Endothelial cell of umbilical vein (primary cell): ENCODE measurements around the gene TPR. TPM values are rescaled to one million over a fixed set of nuclear protein-coding genes. Genes with fewer than 3 reads are reported as not detected.

Experiments
- BruUV-seq: library from RNA; stranded (reverse); fragments of 400-500 nt; replicated peaks from 2 replicates; lab custom pipeline; 2021; lab: Mats Ljungman, UMichigan
- CTCF ChIA-PET: fragments of 300-600, 350-600 bp; sonication (Branson Sonifier 250); formaldehyde crosslinking; loops from one replicate; lab custom pipeline; 2021; ENCODE audit warnings: antibody characterized with exemption, inconsistent platforms; lab: Charles Lee
- POLR2A ChIA-PET: fragments of 300-600, 350-600 bp; sonication (Branson Sonifier 250); formaldehyde crosslinking; loops from one replicate; lab custom pipeline; 2021; ENCODE audit warnings: antibody characterized with exemption, inconsistent platforms; lab: Charles Lee
- DNase-seq: peaks from one replicate; pipeline ENCODE4 v3.0.0-alpha.2; 2011; ENCODE audit warnings: low read depth, low spot score
- FAIRE-seq: peaks from 2 replicates; lab custom pipeline; 2011; peaks lifted over from hg19 to GRCh38; lab: Jason Lieb, UNC
- H2AFZ ChIP-seq: 2 replicates; pipeline ENCODE4 v1.6.0; 2012; ENCODE audit warnings: low read depth, low read length, control low read depth, inconsistent platforms
- H3K27ac ChIP-seq: 2 replicates; pipeline ENCODE4 v1.5.1; 2011; ENCODE audit warnings: low read depth, mild to moderate bottlenecking, control low read depth, low read length, moderate library complexity; ENCODE audit not compliant: insufficient read depth
- H3K27me3 ChIP-seq, 2 experiments: 2 replicates each; pipeline versions ENCODE4 v1.6.0 to v1.6.1; 2011; ENCODE audit warnings: low read length in 2 of 2, mixed read lengths in 1 of 2; ENCODE audit not compliant: control insufficient read depth in 2 of 2, insufficient read depth in 2 of 2
- H3K36me3 ChIP-seq, 2 experiments: 2 replicates in 1 of 2; 3 replicates in 1 of 2; pipeline ENCODE4 v1.5.1; 2011; ENCODE audit warnings: low read length in 2 of 2, mild to moderate bottlenecking in 1 of 2, moderate library complexity in 1 of 2; ENCODE audit not compliant: control insufficient read depth in 2 of 2, insufficient read depth in 2 of 2; ENCODE audit errors: extremely low read depth in 1 of 2
- H3K4me1 ChIP-seq: 3 replicates; pipeline ENCODE4 v1.5.1; 2011; ENCODE audit warnings: mild to moderate bottlenecking, low read length; ENCODE audit not compliant: control insufficient read depth, insufficient read depth; ENCODE audit errors: extremely low read depth
- H3K4me2 ChIP-seq: 2 replicates; pipeline ENCODE4 v1.6.1; 2011; ENCODE audit warnings: low read length, control low read depth, mixed read lengths; ENCODE audit not compliant: insufficient read depth
- H3K4me3 ChIP-seq, 3 experiments: fragments of 200-600 bp in 1 of 3; sonication (generic), shearing (Covaris generic) in 1 of 3; replicated peaks in 1 of 3; 2 replicates each; pipeline ENCODE4 v1.5.1; 2011 to 2016; ENCODE audit warnings: control low read depth in 3 of 3, low read length in 3 of 3, mild to moderate bottlenecking in 2 of 3, inconsistent platforms in 1 of 3, low read depth in 1 of 3, moderate library complexity in 1 of 3; ENCODE audit not compliant: insufficient read depth in 1 of 3
- H3K79me2 ChIP-seq: 2 replicates; pipeline ENCODE4 v1.6.0; 2012; ENCODE audit warnings: low read length, inconsistent platforms; ENCODE audit not compliant: control insufficient read depth, insufficient read depth
- H3K9ac ChIP-seq: replicated peaks from 2 replicates; pipeline ENCODE3; 2011; ENCODE audit warnings: low read length, control low read depth; ENCODE audit not compliant: insufficient read depth; ENCODE audit errors: extremely low read depth
- H3K9me1 ChIP-seq: replicated peaks from 3 replicates; pipeline ENCODE4 v1.6.0; 2011; ENCODE audit warnings: mild to moderate bottlenecking, low read length; ENCODE audit not compliant: control insufficient read depth, insufficient read depth; ENCODE audit errors: extremely low read depth
- H3K9me3 ChIP-seq: replicated peaks from 2 replicates; pipeline ENCODE4 v1.5.1; 2012; ENCODE audit warnings: low read length, inconsistent platforms; ENCODE audit not compliant: control insufficient read depth, insufficient read depth
- H4K20me1 ChIP-seq: replicated peaks from 2 replicates; pipeline ENCODE3; 2011; ENCODE audit warnings: mild to moderate bottlenecking, low read length; ENCODE audit not compliant: control insufficient read depth, insufficient read depth; ENCODE audit errors: extremely low read depth
- CTCF ChIP-seq, 2 donors: IDR thresholded peaks; 1 replicate in 1 of 2; 2 replicates in 1 of 2; pipeline ENCODE4 v1.5.1; 2011; ENCODE audit warnings: low read length in 2 of 2, mild to moderate bottlenecking in 2 of 2, moderate library complexity in 2 of 2, control low read depth in 1 of 2, inconsistent platforms in 1 of 2, low read depth in 1 of 2; ENCODE audit not compliant: insufficient read depth in 1 of 2; ENCODE audit errors: extremely low read depth in 1 of 2
- EZH2 ChIP-seq: IDR thresholded peaks from 2 replicates; pipeline ENCODE4 v1.6.1; 2012; ENCODE audit warnings: borderline replicate concordance, low read depth, mild to moderate bottlenecking, moderate library complexity, low read length, inconsistent platforms; ENCODE audit not compliant: severe bottlenecking
- FOS ChIP-seq: IDR thresholded peaks from 2 replicates; pipeline ENCODE4 v1.6.1; 2011; ENCODE audit warnings: mild to moderate bottlenecking, low read length, moderate library complexity, borderline replicate concordance; ENCODE audit not compliant: insufficient read depth
- GATA2 ChIP-seq: IDR thresholded peaks from 2 replicates; pipeline ENCODE4 v1.7.0; 2011; ENCODE audit warnings: low read depth, mild to moderate bottlenecking, moderate library complexity, mixed read lengths, low read length; ENCODE audit not compliant: insufficient read length, insufficient read depth
- JUN ChIP-seq: IDR thresholded peaks from 2 replicates; pipeline ENCODE4 v1.6.1; 2011; ENCODE audit warnings: borderline replicate concordance, low read depth; ENCODE audit not compliant: insufficient read length, insufficient read depth
- MAX ChIP-seq: IDR thresholded peaks from 2 replicates; pipeline ENCODE4 v1.6.1; 2011; ENCODE audit not compliant: insufficient read depth, insufficient read length
- MYC ChIP-seq: IDR thresholded peaks from one replicate; pipeline ENCODE4 v1.6.1; 2011; ENCODE audit warnings: mild to moderate bottlenecking, low read depth, low read length
- POLR2A ChIP-seq: IDR thresholded peaks from 2 replicates; pipeline ENCODE4 v1.6.1; 2012; ENCODE audit warnings: low read depth, mild to moderate bottlenecking, control low read depth, low read length
- POLR2AphosphoS5 ChIP-seq: IDR thresholded peaks from 2 replicates; pipeline ENCODE4 v1.6.1; 2012; ENCODE audit warnings: low read depth, mild to moderate bottlenecking, control low read depth, low read length, moderate library complexity; ENCODE audit not compliant: insufficient read depth
- dilution Hi-C: fragments of 300-500 bp; cut with MboI; formaldehyde crosslinking; loops from one replicate; pipeline ENCODE4 v1.15.0; 2019; ENCODE audit warnings: low sequenced_read_pairs; ENCODE audit not compliant: extremely low pct_ligation_motif_present
- intact Hi-C: fragments of 100-400 bp; cut with micrococcal nuclease; formaldehyde crosslinking; loops from one replicate; pipeline ENCODE4 v1.10.0; 2022
- polyA plus RNA-seq, 4 experiments: library from polyadenylated mRNA; depleted of rRNA in 3 of 4; stranded (reverse) in 3 of 4; unstranded in 1 of 4; fragments of >200 nt; gene quantifications; 2 replicates each; pipeline versions ENCODE4 v1.2.1 to v1.2.3, GENCODE V29; 2011 to 2012; ENCODE audit warnings: missing spikeins in 1 of 4
- total RNA-seq: library from RNA; stranded (reverse); gene quantifications from 2 replicates; pipeline ENCODE4 v1.2.3, GENCODE V29; 2021

TPR gene
- total and polyA plus RNA-seq, 2 donors (not counting 3 experiments of a cell fraction or from before 2014, with no cell fraction given), result 49.4 to 118 TPM

- BruUV-seq, result no TSS peak
- POLR2A ChIA-PET, result no interaction called here
- Histone ChIP-seq H3K4me2 (peak overlapping the region; percentile 76), H3K27ac (peak overlapping the region; percentile 89), H3K4me1 (peaks cover 6% of the 10 kb centered on the region), H3K36me3 (peaks cover 0 to 9% of the 10 kb centered on the region in 2 experiments), H3K9me3 (no peaks in the 10 kb centered on the region), H3K9me1 (no peaks in the 10 kb centered on the region), H4K20me1 (no peaks in the 10 kb centered on the region), H3K27me3 (no peaks in the 10 kb centered on the region), H3K4me3 (no peak overlapping the region), H3K9ac (peak overlapping the region; percentile 89), H2AFZ (no peak overlapping the region), H3K79me2 (no peaks in the 10 kb centered on the region)
- DNase-seq (peak; percentile 89), FAIRE-seq (peak; percentile 95)
- intact Hi-C loops, result loop anchor here (1.0 to 10.0 kb wide), 12 partner anchors 30 to 581 kb away; partner anchors contain the start of genes ODR4, PLA2G4A, PTGS2 and TPR
- dilution Hi-C loops, result no loop called here
- CTCF ChIA-PET, result interaction anchor here (0.5 to 1.8 kb wide), 40 partner anchors 9 to 1116 kb away, joined by 3 to 25 read pairs (median 4); partner anchors contain the start of genes ODR4, PTGS2 and TPR
- TF ChIP-seq JUN, result peak; percentile 50
- peak; percentile 47 to 66 for TF ChIP-seq CTCF (IDR thresholded peaks at IDR 0.05; ENCODE audit: extremely low read depth in 1 of 2, insufficient read depth in 1 of 2, low read depth in 1 of 2, low read length in 2 of 2)
- no peak for TF ChIP-seq MYC
These were observed 29.5 kb upstream of the TPR start for GRCh38 chr1:186404454-186405051.

- CTCF ChIA-PET, result interaction anchor here (0.7 to 1.8 kb wide), 36 partner anchors 10 to 583 kb away, joined by 3 to 25 read pairs (median 4); partner anchors contain the start of genes ODR4, PTGS2 and TPR
- peaks cover 2 to 9% of the 10 kb centered on the region in 2 experiments for H3K36me3 ChIP-seq
- H3K4me3 ChIP-seq, result no peak overlapping the region
- POLR2A ChIA-PET, result no interaction called here
- no peaks in the 10 kb centered on the region for H3K79me2 ChIP-seq
- H3K4me1 ChIP-seq, result peaks cover 6% of the 10 kb centered on the region
- no peaks in the 10 kb centered on the region for H3K27me3 ChIP-seq
- DNase-seq, result no peak
- H2AFZ ChIP-seq, result no peak overlapping the region
- peak overlapping the region; percentile 5 for H3K27ac ChIP-seq
- no peaks in the 10 kb centered on the region for H4K20me1 ChIP-seq
- dilution Hi-C loops, result no loop called here
- H3K9me3 ChIP-seq, result no peaks in the 10 kb centered on the region
- H3K4me2 ChIP-seq, result no peak overlapping the region
- H3K9me1 ChIP-seq, result no peaks in the 10 kb centered on the region
- peak overlapping the region; percentile 3 for H3K9ac ChIP-seq
- BruUV-seq, result no TSS peak
- FAIRE-seq, result no peak
- intact Hi-C loops, result loop anchor here (1.0 to 10.0 kb wide), 12 partner anchors 29 to 582 kb away; partner anchors contain the start of genes ODR4, PLA2G4A, PTGS2 and TPR
- TF ChIP-seq FOS, result no peak
- no peak for TF ChIP-seq JUN
- no peak for TF ChIP-seq POLR2AphosphoS5
- no peak for TF ChIP-seq MYC
- TF ChIP-seq GATA2, result no peak
- TF ChIP-seq CTCF (IDR thresholded peaks at IDR 0.05; ENCODE audit: extremely low read depth in 1 of 2, insufficient read depth in 1 of 2, low read depth in 1 of 2, low read length in 2 of 2), result no peak
- TF ChIP-seq POLR2A, result no peak
- no peak for TF ChIP-seq MAX
- TF ChIP-seq EZH2, result no peak
These were observed 28.6 kb upstream of the TPR start for GRCh38 chr1:186403632-186404031.
